Spleen (tissue), 11 donors: ENCODE results near the gene TMEM175. TPM values are rescaled to one million over a fixed set of nuclear protein-coding genes. Genes with fewer than 3 reads are reported as not detected.

Experiments used
- DNase-seq: peaks from one replicate; pipeline ENCODE4 v3.0.0-alpha.2; 2020
- H3K27ac ChIP-seq, 8 donors: fragments of 200-600 bp; sonication (generic) in 7 of 8; 1 replicate in 4 of 8; 2 replicates in 4 of 8; pipeline versions ENCODE4 v1.5.0 to v1.8.0; 2016 to 2021; ENCODE audit warnings: inconsistent platforms in 4 of 8, mild to moderate bottlenecking in 4 of 8, moderate library complexity in 1 of 8
- H3K27me3 ChIP-seq, 7 donors: fragments of 200-600 bp; sonication (generic) in 6 of 7; replicated peaks in 1 of 7; 1 replicate in 4 of 7; 2 replicates in 3 of 7; pipeline versions ENCODE4 v1.5.0 to v1.8.0; 2016 to 2021; ENCODE audit warnings: inconsistent platforms in 3 of 7, mild to moderate bottlenecking in 1 of 7
- H3K36me3 ChIP-seq, 6 donors: fragments of 200-600 bp; sonication (generic) in 5 of 6; 1 replicate in 4 of 6; 2 replicates in 2 of 6; pipeline versions ENCODE4 v1.5.0 to v1.8.0; 2016 to 2021; ENCODE audit warnings: inconsistent platforms in 2 of 6
- H3K4me1 ChIP-seq, 6 donors: fragments of 200-600 bp; sonication (generic) in 5 of 6; 1 replicate in 3 of 6; 2 replicates in 3 of 6; pipeline versions ENCODE4 v1.5.0 to v1.8.0; 2016 to 2021; ENCODE audit warnings: inconsistent platforms in 3 of 6
- H3K4me3 ChIP-seq, 8 donors: fragments of 200-600 bp; sonication (generic) in 7 of 8; 1 replicate in 4 of 8; 2 replicates in 4 of 8; pipeline versions ENCODE4 v1.5.0 to v1.8.0; 2016 to 2021; ENCODE audit warnings: inconsistent platforms in 4 of 8, mild to moderate bottlenecking in 4 of 8, moderate library complexity in 2 of 8
- H3K9me3 ChIP-seq, 8 donors: fragments of 200-600 bp; sonication (generic) in 7 of 8; 1 replicate in 4 of 8; 2 replicates in 4 of 8; pipeline versions ENCODE4 v1.5.0 to v1.8.0; 2016 to 2021; ENCODE audit warnings: inconsistent platforms in 4 of 8
- POLR2A ChIP-seq, 3 donors: fragments of 450-650 bp; IDR thresholded peaks; one replicate each; pipeline ENCODE4 v1.5.1; 2017; ENCODE audit warnings: antibody characterized with exemption in 3 of 3, mild to moderate bottlenecking in 1 of 3
- POLR2AphosphoS5 ChIP-seq, 3 donors: sonication (generic); formaldehyde crosslinking; IDR thresholded peaks; one replicate each; pipeline ENCODE4 v1.5.1; 2017; ENCODE audit warnings: antibody characterized with exemption in 3 of 3
- WGBS, 5 donors: extraction: QIAGEN DNeasy Blood & Tissue Kit in 3 of 5; methylation state at CpG; one replicate each; pipeline versions ENCODE4 v1.1.5 to v1.1.7; 2013 to 2018; 5-methylcytosine and 5-hydroxymethylcytosine counted together
- intact Hi-C: fragments of 100-400 bp; cut with DNase I; formaldehyde crosslinking; loops from one replicate; pipeline ENCODE4 v1.15.0; 2023; ENCODE audit warnings: low total_unique reads
- polyA plus RNA-seq, 3 donors: library from polyadenylated mRNA; stranded (reverse); fragments of 200-250 nt; gene quantifications; one replicate each; pipeline ENCODE4 v1.2.1, GENCODE V29; 2013
- total RNA-seq, 7 donors: library from RNA; depleted of rRNA in 3 of 7; stranded (reverse); fragments of >200 nt in 3 of 7; fragmentation: NEBNext Ultra II Directional in 4 of 7; extraction: Animal tissue kit (Norgen Biotek cat#: 25700) in 4 of 7; gene quantifications; one replicate each; pipeline versions ENCODE4 v1.1.0 to v1.2.1, GENCODE V29; 2016 to 2021
- TF ChIP-seq, protein P1 (sequence below), 11 experiments: fragments of 200-600 bp in 7 of 11; fragments of 450-650 bp in 4 of 11; sonication (generic) in 4 of 11; IDR thresholded peaks in 8 of 11; conservative IDR thresholded peaks in 3 of 11; 1 replicate in 7 of 11; 2 replicates in 4 of 11; pipeline versions ENCODE4 v1.4.0 to v1.8.0; 2016 to 2021; ENCODE audit warnings: antibody characterized with exemption in 11 of 11, inconsistent platforms in 4 of 11, mild to moderate bottlenecking in 1 of 11
- donor health status: healthy with polysubstance abuse.
- donor health status: DM: no; HTN: no; CAD: no; lungs with moderate emphysema.
- donor health status: DM: no; HTN: no; CAD: no.
- donor health status: Bipolar disorder and iron deficiency.
- donor health status: healthy.
- donor health status: DM: no; HTN: no; CAD: no.
- donor health status: DM: yes; HTN: yes; CAD: no.

Gene TMEM175
- total and polyA plus RNA-seq, 10 donors = 38.2 to 83.9 (median 60.4) TPM

DNA sequence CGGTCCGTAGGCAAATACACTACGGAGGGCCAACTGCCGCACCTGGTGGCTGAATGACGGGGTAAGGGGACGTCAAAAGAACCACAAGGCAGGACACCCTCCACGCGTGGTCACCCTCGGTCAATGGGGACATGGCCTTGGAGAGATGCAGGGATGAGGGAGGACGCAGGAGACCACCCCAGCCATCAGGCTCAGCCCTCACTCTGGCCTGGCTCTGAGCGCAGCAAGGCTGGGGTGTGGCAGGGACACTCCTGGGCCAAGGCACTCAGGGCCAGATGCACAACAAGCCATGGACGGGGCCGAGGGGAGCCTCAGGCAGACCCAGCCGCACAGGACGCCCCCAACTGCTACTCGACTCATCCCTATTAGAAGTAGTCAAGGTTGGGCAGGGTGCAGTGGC is 36.7 kb upstream of the TMEM175 start:
- H3K4me1 ChIP-seq = peaks cover 0 to 14% (median 0%) of the 10 kb centered on the region in 6 donors
- no peak overlapping the region for H3K27ac ChIP-seq
- H3K36me3 ChIP-seq = peaks cover 2 to 100% (median 82%) of the 10 kb centered on the region in 6 donors
- WGBS, 5 donors = 92 to 98% (median 95%) methylated on average over 14 to 16 of the region's 16 CpGs
- no peak overlapping the region for H3K4me3 ChIP-seq
- DNase-seq = no peak
- no peaks in the 10 kb centered on the region for H3K27me3 ChIP-seq
- no peaks in the 10 kb centered on the region for H3K9me3 ChIP-seq
- no peak for TF ChIP-seq POLR2AphosphoS5 (IDR thresholded peaks at IDR 0.05)
- TF ChIP-seq, protein P1, sequence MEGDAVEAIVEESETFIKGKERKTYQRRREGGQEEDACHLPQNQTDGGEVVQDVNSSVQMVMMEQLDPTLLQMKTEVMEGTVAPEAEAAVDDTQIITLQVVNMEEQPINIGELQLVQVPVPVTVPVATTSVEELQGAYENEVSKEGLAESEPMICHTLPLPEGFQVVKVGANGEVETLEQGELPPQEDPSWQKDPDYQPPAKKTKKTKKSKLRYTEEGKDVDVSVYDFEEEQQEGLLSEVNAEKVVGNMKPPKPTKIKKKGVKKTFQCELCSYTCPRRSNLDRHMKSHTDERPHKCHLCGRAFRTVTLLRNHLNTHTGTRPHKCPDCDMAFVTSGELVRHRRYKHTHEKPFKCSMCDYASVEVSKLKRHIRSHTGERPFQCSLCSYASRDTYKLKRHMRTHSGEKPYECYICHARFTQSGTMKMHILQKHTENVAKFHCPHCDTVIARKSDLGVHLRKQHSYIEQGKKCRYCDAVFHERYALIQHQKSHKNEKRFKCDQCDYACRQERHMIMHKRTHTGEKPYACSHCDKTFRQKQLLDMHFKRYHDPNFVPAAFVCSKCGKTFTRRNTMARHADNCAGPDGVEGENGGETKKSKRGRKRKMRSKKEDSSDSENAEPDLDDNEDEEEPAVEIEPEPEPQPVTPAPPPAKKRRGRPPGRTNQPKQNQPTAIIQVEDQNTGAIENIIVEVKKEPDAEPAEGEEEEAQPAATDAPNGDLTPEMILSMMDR (IDR thresholded peaks at IDR 0.05 in 8 of 11, conservative IDR thresholded peaks at IDR 0.05 in 3 of 11) = no peak
- intact Hi-C loops = no loop called here

DNA sequence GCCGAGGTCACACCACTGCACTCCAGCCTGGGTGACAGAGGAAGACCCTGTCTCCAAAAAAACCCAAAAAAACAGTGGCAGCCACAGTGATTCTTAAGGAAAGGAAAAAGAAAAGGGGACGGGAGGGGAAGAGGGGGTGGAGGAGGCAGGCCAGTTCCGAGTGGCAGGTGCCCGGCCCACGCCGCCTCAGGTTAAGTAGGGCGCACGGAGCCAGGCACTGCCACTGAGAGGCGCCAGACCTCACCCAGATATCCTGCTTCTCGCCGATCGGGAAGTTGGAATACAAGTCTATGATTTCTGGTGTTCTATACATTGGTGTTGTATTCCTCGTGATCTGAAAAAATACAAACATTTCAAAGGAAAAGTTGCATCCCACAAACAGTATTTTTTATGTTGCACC is 36.0 kb upstream of the TMEM175 start:
- no peak overlapping the region for H3K4me3 ChIP-seq
- peaks cover 2 to 100% (median 85%) of the 10 kb centered on the region in 6 donors for H3K36me3 ChIP-seq
- H3K27me3 ChIP-seq = no peaks in the 10 kb centered on the region
- TF ChIP-seq, protein P1 (IDR thresholded peaks at IDR 0.05 in 8 of 11, conservative IDR thresholded peaks at IDR 0.05 in 3 of 11) = peak in 1 of 11 experiments; percentile 17
- TF ChIP-seq POLR2AphosphoS5 (IDR thresholded peaks at IDR 0.05) = no peak
- WGBS, 5 donors = 91 to 96% (median 92%) methylated on average over 13 of the region's 13 CpGs
- DNase-seq = no peak
- H3K4me1 ChIP-seq = peaks cover 0 to 14% (median 0%) of the 10 kb centered on the region in 6 donors
- no peaks in the 10 kb centered on the region for H3K9me3 ChIP-seq
- intact Hi-C loops = no loop called here
- H3K27ac ChIP-seq = no peak overlapping the region

DNA sequence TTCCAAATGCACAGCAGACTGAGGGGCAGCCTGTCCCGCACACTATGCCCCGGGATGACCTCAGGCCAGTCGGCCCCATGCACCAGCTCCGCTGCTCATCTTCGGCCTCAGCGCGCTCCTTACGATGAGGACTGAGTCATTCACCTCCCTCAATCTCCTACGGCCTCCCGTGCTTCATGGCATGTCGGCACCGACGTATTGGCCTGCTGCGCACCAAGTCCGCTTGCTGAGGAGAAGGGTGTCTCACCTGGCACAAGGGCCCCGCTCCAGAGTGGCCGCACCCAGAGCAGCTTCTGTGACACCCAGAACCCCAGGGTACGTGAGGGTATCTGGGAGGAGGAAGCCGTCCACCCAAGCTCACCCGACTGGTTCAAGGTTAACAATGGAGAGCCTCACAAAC is 35.6 kb upstream of the TMEM175 start:
- no peak for DNase-seq
- WGBS, 5 donors = 91 to 94% (median 93%) methylated on average over 17 to 20 of the region's 20 CpGs
- Histone ChIP-seq H3K27ac (no peak overlapping the region), H3K9me3 (no peaks in the 10 kb centered on the region), H3K27me3 (no peaks in the 10 kb centered on the region), H3K4me1 (peaks cover 0 to 14% (median 0%) of the 10 kb centered on the region in 6 donors), H3K4me3 (no peak overlapping the region), H3K36me3 (peaks cover 2 to 100% (median 85%) of the 10 kb centered on the region in 6 donors)
- TF ChIP-seq POLR2AphosphoS5 (IDR thresholded peaks at IDR 0.05) (peak in 1 of 3 donors; percentile 21), POLR2A (IDR thresholded peaks at IDR 0.05) (no peak)
- TF ChIP-seq, protein P1 (IDR thresholded peaks at IDR 0.05 in 8 of 11, conservative IDR thresholded peaks at IDR 0.05 in 3 of 11) = peak in 1 of 11 experiments; percentile 7
- intact Hi-C loops = no loop called here

DNA sequence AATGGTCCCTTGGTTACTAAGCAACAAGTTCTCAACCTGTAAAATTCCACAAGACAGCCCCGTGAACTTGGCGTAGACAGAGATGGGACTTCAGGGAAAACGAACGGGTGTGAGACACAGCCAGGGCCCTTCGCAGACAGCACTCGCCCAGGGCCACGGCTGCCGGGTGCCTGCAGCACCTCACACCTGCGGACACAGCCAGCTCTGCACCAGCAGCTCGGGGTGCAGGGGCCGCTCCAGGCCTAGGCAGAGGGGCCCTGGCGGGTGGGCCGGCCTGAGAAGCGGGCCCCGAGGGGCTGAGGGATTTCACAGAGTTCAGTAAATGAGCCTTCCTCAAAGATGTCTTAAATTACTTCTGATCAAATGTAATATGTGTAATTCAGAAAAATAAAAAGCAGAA is 34.1 kb upstream of the TMEM175 start:
- 92 to 97% (median 96%) methylated on average over 8 to 15 of the region's 15 CpGs for WGBS, 5 donors
- Histone ChIP-seq H3K4me1 (peaks cover 0 to 14% (median 0%) of the 10 kb centered on the region in 6 donors), H3K9me3 (no peaks in the 10 kb centered on the region), H3K4me3 (no peak overlapping the region), H3K27ac (no peak overlapping the region), H3K27me3 (no peaks in the 10 kb centered on the region), H3K36me3 (peaks cover 2 to 100% (median 75%) of the 10 kb centered on the region in 6 donors)
- TF ChIP-seq POLR2AphosphoS5 (IDR thresholded peaks at IDR 0.05) = no peak
- TF ChIP-seq, protein P1 (IDR thresholded peaks at IDR 0.05 in 8 of 11, conservative IDR thresholded peaks at IDR 0.05 in 3 of 11) = no peak
- TF ChIP-seq POLR2A (IDR thresholded peaks at IDR 0.05) = no peak
- intact Hi-C loops = no loop called here
- DNase-seq = no peak
